Prostate gland (tissue), 2 donors: ENCODE results near the gene C21orf58. TPM values are rescaled to one million over a fixed set of nuclear protein-coding genes. Genes with fewer than 3 reads are reported as not detected.
A peak's percentile ranks its signal among the peaks of the same experiment; 100 is the strongest.

ENCODE experiments used
- DNase-seq: peaks from one replicate; pipeline ENCODE4 v3.0.0-alpha.2; 2019; ENCODE audit warnings: low spot score
- H3K27ac ChIP-seq, 2 donors: fragments of 200-600 bp; sonication (generic); 2 replicates each; pipeline ENCODE4 v1.5.1; 2017 to 2019
- H3K27me3 ChIP-seq: fragments of 200-600 bp; sonication (generic); replicated peaks from 2 replicates; pipeline ENCODE4 v1.5.1; 2019; ENCODE audit not compliant: insufficient read depth
- H3K36me3 ChIP-seq, 2 donors: fragments of 200-600 bp; sonication (generic); 1 replicate in 1 of 2; 2 replicates in 1 of 2; pipeline versions ENCODE4 v1.5.1 to v1.8.1; 2017 to 2019
- H3K4me1 ChIP-seq: fragments of 200-600 bp; sonication (generic); replicated peaks from 2 replicates; pipeline ENCODE4 v1.5.1; 2019
- H3K4me3 ChIP-seq, 2 donors: fragments of 200-600 bp; sonication (generic); 2 replicates each; pipeline ENCODE4 v1.5.1; 2017 to 2019
- H3K9me3 ChIP-seq: fragments of 200-600 bp; sonication (generic); 2 replicates; pipeline ENCODE4 v1.5.1; 2017
- POLR2A ChIP-seq: fragments of 450-650 bp; IDR thresholded peaks from one replicate; pipeline ENCODE4 v1.6.1; 2016; ENCODE audit warnings: antibody characterized with exemption, mild to moderate bottlenecking
- POLR2AphosphoS5 ChIP-seq: sonication (generic); formaldehyde crosslinking; IDR thresholded peaks from one replicate; pipeline ENCODE4 v1.6.1; 2017; ENCODE audit warnings: antibody characterized with exemption
- WGBS: methylation state at CpG from one replicate; pipeline ENCODE4 v1.1.5; 2018; 5-methylcytosine and 5-hydroxymethylcytosine counted together
- intact Hi-C: fragments of 100-400 bp; cut with DNase I; formaldehyde crosslinking; loops from one replicate; pipeline ENCODE4 v1.14.2; 2022
- total RNA-seq, 2 donors: library from RNA; depleted of rRNA; stranded (reverse); fragments of >200 nt; gene quantifications; one replicate each; pipeline ENCODE4 v1.1.0, GENCODE V29; 2016
- TF ChIP-seq, protein P1 (sequence below), 4 experiments: fragments of 200-600 bp in 2 of 4; fragments of 450-650 bp in 2 of 4; sonication (generic) in 2 of 4; IDR thresholded peaks; 1 replicate in 3 of 4; 2 replicates in 1 of 4; pipeline ENCODE4 v1.5.1; 2016 to 2019; ENCODE audit warnings: antibody characterized with exemption in 4 of 4, mild to moderate bottlenecking in 2 of 4, moderate library complexity in 2 of 4

C21orf58 gene
- total RNA-seq, 2 donors from 2014 or later: 4.0 to 8.9 TPM

DNA sequence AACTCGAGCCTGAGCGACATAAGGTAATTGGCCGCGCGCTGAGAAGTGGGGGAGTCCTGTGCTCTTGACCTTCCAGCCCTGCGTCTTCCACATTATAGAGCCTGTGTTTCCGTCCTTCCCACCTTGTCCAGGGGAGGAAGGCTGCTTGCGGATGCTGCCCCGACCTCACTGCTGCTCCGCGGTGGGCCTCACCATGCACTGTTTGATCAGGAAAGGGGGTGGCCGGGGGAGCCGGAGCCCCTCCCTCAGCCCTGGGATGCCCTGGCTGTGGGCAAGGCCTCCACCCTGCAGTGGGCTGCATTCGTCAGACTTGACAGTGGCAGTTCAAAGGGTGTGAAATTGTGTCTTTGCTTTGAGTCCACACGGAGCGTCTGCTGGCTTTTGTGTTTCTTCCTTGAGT, 30.4 kb upstream of the C21orf58 start:
- H3K36me3 ChIP-seq: peaks cover 0 to 7% of the 10 kb centered on the region in 2 donors
- no peak overlapping the region for H3K4me3 ChIP-seq
- DNase-seq: no peak
- no peaks in the 10 kb centered on the region for H3K27me3 ChIP-seq
- no peaks in the 10 kb centered on the region for H3K9me3 ChIP-seq
- 93% methylated on average over 16 of the region's 16 CpGs for WGBS
- no peaks in the 10 kb centered on the region for H3K4me1 ChIP-seq
- no peak overlapping the region for H3K27ac ChIP-seq
- TF ChIP-seq POLR2A (no peak), POLR2AphosphoS5 (no peak)
- TF ChIP-seq, protein P1, sequence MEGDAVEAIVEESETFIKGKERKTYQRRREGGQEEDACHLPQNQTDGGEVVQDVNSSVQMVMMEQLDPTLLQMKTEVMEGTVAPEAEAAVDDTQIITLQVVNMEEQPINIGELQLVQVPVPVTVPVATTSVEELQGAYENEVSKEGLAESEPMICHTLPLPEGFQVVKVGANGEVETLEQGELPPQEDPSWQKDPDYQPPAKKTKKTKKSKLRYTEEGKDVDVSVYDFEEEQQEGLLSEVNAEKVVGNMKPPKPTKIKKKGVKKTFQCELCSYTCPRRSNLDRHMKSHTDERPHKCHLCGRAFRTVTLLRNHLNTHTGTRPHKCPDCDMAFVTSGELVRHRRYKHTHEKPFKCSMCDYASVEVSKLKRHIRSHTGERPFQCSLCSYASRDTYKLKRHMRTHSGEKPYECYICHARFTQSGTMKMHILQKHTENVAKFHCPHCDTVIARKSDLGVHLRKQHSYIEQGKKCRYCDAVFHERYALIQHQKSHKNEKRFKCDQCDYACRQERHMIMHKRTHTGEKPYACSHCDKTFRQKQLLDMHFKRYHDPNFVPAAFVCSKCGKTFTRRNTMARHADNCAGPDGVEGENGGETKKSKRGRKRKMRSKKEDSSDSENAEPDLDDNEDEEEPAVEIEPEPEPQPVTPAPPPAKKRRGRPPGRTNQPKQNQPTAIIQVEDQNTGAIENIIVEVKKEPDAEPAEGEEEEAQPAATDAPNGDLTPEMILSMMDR (IDR thresholded peaks at IDR 0.05): no peak
- intact Hi-C loops: no loop called here

DNA sequence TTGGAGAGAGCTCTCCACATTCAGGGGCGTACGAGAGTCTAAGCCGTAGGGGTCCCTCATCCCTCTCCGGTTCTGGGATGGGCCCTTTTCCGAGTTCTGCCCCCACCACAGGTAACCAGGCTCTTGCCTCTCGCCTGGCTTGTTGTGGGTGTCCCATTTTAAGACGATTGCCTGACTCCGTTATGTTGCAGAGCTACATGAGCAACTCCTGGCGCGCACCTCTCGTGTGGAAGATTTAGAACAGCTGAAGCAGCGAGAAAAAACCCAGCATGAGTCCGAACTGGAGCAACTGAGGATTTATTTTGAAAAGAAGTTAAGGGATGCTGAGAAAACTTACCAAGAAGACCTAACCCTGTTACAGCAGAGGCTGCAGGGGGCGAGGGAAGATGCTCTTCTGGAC, 29.2 kb upstream of the C21orf58 start:
- Histone ChIP-seq H3K4me1 (no peaks in the 10 kb centered on the region), H3K4me3 (no peak overlapping the region), H3K27ac (no peak overlapping the region), H3K9me3 (no peaks in the 10 kb centered on the region), H3K36me3 (peaks cover 0 to 7% of the 10 kb centered on the region in 2 donors), H3K27me3 (no peaks in the 10 kb centered on the region)
- 92% methylated on average over 14 of the region's 14 CpGs for WGBS
- TF ChIP-seq, protein P1 (IDR thresholded peaks at IDR 0.05): no peak
- TF ChIP-seq POLR2A (no peak), POLR2AphosphoS5 (no peak)
- DNase-seq: no peak
- intact Hi-C loops: no loop called here

DNA sequence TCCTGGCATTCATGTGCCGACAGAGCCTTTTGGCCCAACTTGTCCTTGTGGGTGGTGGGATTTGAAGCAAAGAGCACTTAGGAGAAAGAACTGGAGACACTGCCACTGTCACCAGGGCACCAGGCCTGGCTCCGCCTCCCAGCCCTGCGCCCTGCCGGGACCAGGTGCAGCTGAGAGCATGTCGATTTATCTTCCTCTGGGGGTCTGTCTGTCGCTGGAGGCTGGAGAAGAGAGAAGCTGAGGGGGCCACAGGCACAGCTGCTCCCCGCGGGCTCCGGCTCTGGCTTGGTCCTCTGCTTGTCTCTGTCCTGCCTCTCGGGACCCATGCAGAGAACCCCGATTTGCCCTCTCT, 28.5 kb upstream of the C21orf58 start:
- Histone ChIP-seq H3K9me3 (no peaks in the 10 kb centered on the region), H3K27me3 (no peaks in the 10 kb centered on the region), H3K27ac (peak overlapping the region; percentile 13 to 30), H3K36me3 (peaks cover 0 to 7% of the 10 kb centered on the region in 2 donors), H3K4me1 (no peaks in the 10 kb centered on the region), H3K4me3 (no peak overlapping the region)
- intact Hi-C loops: no loop called here
- TF ChIP-seq POLR2A (no peak), POLR2AphosphoS5 (no peak)
- TF ChIP-seq, protein P1 (IDR thresholded peaks at IDR 0.05): no peak
- no peak for DNase-seq
- WGBS: 74% methylated on average over 7 of the region's 11 CpGs

DNA sequence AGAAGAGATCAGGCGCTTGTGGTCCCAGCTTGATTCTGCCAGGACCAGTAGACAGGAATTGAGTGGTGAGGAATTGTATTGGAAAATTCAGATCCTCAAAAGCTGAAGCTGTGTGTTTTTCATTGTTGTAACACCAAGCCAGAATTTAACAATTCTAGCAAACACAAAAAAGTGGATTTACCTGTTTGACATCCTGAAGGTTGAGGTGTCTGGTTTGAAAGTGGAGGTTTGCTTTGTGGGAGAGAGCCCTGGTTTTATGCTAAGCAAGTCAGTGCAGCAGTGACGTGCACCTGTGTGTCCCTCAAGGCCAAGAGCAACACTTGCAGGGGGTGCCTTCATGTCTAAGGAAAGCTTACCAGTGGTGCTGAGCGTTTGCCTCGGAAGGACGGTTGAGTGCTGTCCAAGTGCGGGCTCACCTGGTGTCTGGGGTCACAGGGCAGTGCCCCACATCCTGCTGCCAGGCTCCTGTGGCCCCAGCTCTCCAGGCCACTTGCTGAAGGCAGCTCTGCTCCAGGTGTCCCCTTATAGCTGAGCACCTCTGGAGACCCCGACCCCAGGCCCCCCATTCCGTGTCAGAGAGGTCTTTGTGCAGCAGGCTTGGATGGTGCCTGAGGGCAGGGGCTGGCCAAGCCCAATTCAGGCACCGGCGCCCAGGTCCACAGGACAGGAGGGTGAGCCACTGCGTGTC, 27.9 kb upstream of the C21orf58 start:
- peak overlapping the region; percentile 13 to 30 for H3K27ac ChIP-seq
- intact Hi-C loops: no loop called here
- no peak overlapping the region for H3K4me3 ChIP-seq
- H3K27me3 ChIP-seq: no peaks in the 10 kb centered on the region
- DNase-seq: no peak
- TF ChIP-seq POLR2A (no peak), POLR2AphosphoS5 (peak; percentile 37)
- no peaks in the 10 kb centered on the region for H3K4me1 ChIP-seq
- peaks cover 0 to 10% of the 10 kb centered on the region in 2 donors for H3K36me3 ChIP-seq
- H3K9me3 ChIP-seq: no peaks in the 10 kb centered on the region
- WGBS: 49% methylated on average over 10 of the region's 11 CpGs

DNA sequence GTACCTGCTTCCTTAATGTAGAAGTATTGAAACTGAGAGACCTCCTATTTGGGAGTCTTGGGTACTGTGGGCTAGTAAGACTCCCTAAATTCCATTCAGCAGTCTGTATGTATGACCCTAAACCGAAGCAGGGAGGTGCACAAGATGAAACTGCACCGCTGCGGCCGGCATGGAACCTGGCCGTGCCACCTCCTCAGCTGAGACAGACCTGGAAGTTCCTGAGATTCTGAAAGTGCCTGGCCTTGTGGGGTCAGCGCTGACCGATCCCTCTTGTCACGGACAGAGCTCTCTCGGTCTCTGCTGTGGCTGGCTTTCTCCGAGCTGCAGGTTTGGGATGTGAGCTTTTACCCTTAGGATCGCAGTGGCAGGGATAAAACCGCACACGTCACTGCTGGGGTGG, 27.3 kb upstream of the C21orf58 start:
- H3K9me3 ChIP-seq: no peaks in the 10 kb centered on the region
- intact Hi-C loops: no loop called here
- peaks cover 0 to 14% of the 10 kb centered on the region in 2 donors for H3K36me3 ChIP-seq
- no peak for DNase-seq
- H3K27ac ChIP-seq: peak overlapping the region in 1 of 2 donors; percentile 13
- H3K4me1 ChIP-seq: no peaks in the 10 kb centered on the region
- TF ChIP-seq, protein P1 (IDR thresholded peaks at IDR 0.05): no peak
- no peak for TF ChIP-seq POLR2A
- no peak for TF ChIP-seq POLR2AphosphoS5
- 77% methylated on average over 13 of the region's 13 CpGs for WGBS
- H3K4me3 ChIP-seq: no peak overlapping the region
- no peaks in the 10 kb centered on the region for H3K27me3 ChIP-seq
